Brain microvascular endothelial cell (primary cell): ENCODE measurements around the gene LRFN2.

ENCODE experiments used
- DNase-seq: peaks from one replicate; pipeline ENCODE4 v3.0.0-alpha.2; 2020
- H3K27ac ChIP-seq: fragments of 250-450 bp; sonication (Bioruptor Pico); 2 replicates; pipeline ENCODE4 v1.5.1; 2020; ENCODE audit warnings: mild to moderate bottlenecking, moderate library complexity
- H3K27me3 ChIP-seq: fragments of 250-450 bp; sonication (Bioruptor Pico); replicated peaks from 2 replicates; pipeline ENCODE4 v1.5.1; 2020; ENCODE audit warnings: mild to moderate bottlenecking
- H3K36me3 ChIP-seq: fragments of 250-450 bp; sonication (Bioruptor Pico); replicated peaks from 2 replicates; pipeline ENCODE4 v1.5.1; 2020; ENCODE audit warnings: mild to moderate bottlenecking
- H3K4me3 ChIP-seq: 2 replicates; pipeline ENCODE4 v1.5.1; 2011; ENCODE audit warnings: low read depth, mild to moderate bottlenecking, control low read depth, low read length, moderate library complexity
- CTCF ChIP-seq: IDR thresholded peaks from 2 replicates; pipeline ENCODE4 v1.5.1; 2011; ENCODE audit warnings: low read depth, mild to moderate bottlenecking, moderate library complexity, low read length, control low read depth, inconsistent platforms; ENCODE audit errors: missing control alignments
- in situ Hi-C: cut with HindIII; loops from 2 replicates; pipeline ENCODE4 v1.10.0; 2017; ENCODE audit warnings: low sequenced_read_pairs, low pct_ligation_motif_present

The LRFN2 gene

GRCh38 chr6:40551966-40552505, 35.1 kb downstream of the LRFN2 start:
- Histone ChIP-seq H3K36me3 (no peaks in the 10 kb centered on the region), H3K27me3 (no peaks in the 10 kb centered on the region), H3K4me3 (no peak overlapping the region), H3K27ac (no peak overlapping the region)
- in situ Hi-C loops: no loop called here
- no peak for TF ChIP-seq CTCF
- DNase-seq: no peak

- in situ Hi-C loops: no loop called here
- TF ChIP-seq CTCF: peak; percentile 60
These were observed 36.7 kb downstream of the LRFN2 start for GRCh38 chr6:40550202-40551101.

GRCh38 chr6:40545954-40546353, 41.2 kb downstream of the LRFN2 start:
- H3K36me3 ChIP-seq: no peaks in the 10 kb centered on the region
- no peak overlapping the region for H3K4me3 ChIP-seq
- in situ Hi-C loops: no loop called here
- TF ChIP-seq CTCF: no peak
- no peaks in the 10 kb centered on the region for H3K27me3 ChIP-seq
- no peak overlapping the region for H3K27ac ChIP-seq
- DNase-seq: no peak

More at GRCh38 chr6:40550202-40551101, 36.7 kb downstream of the LRFN2 start:
- H3K27ac ChIP-seq: no peak overlapping the region
- H3K36me3 ChIP-seq: no peaks in the 10 kb centered on the region
- DNase-seq: peak; percentile 52
- no peaks in the 10 kb centered on the region for H3K27me3 ChIP-seq
- no peak overlapping the region for H3K4me3 ChIP-seq

- no peak for TF ChIP-seq CTCF
- in situ Hi-C loops: no loop called here
- DNase-seq: no peak
- H3K27me3 ChIP-seq: no peaks in the 10 kb centered on the region
- H3K27ac ChIP-seq: no peak overlapping the region
- H3K4me3 ChIP-seq: no peak overlapping the region
- H3K36me3 ChIP-seq: no peaks in the 10 kb centered on the region
These were observed 43.4 kb downstream of the LRFN2 start for GRCh38 chr6:40543776-40544175.

GRCh38 chr6:40543146-40543545, 44.0 kb downstream of the LRFN2 start:
- Histone ChIP-seq H3K4me3 (no peak overlapping the region), H3K36me3 (no peaks in the 10 kb centered on the region), H3K27me3 (no peaks in the 10 kb centered on the region), H3K27ac (no peak overlapping the region)
- DNase-seq: no peak
- in situ Hi-C loops: no loop called here
- no peak for TF ChIP-seq CTCF
